DOHH2 (cell line): ENCODE measurements around the gene DLG5.

Source experiments
- CTCF ChIP-seq: fragments of 200-600 bp; sonication (generic); IDR thresholded peaks from one replicate; pipeline ENCODE4 v1.5.1; 2014; ENCODE audit warnings: antibody characterized with exemption, mild to moderate bottlenecking, low read depth, low read length; ENCODE audit not compliant: poor library complexity, severe bottlenecking
- EZH2phosphoT487 ChIP-seq: fragments of 200-600 bp; sonication (generic); IDR thresholded peaks from 2 replicates; pipeline ENCODE4 v1.6.1; 2017; ENCODE audit warnings: borderline replicate concordance, mild to moderate bottlenecking, antibody characterized with exemption, low read length, moderate library complexity, mixed read lengths

- TF ChIP-seq CTCF = no peak
- TF ChIP-seq EZH2phosphoT487 = no peak
Observed at GRCh38 chr10:77827366-77827765, 99.2 kb downstream of the DLG5 start.
